ENCODE data around the gene GRIN3B. TPM values are rescaled to one million over a fixed set of nuclear protein-coding genes. Genes with fewer than 3 reads are reported as not detected.

The GRIN3B gene
- total RNA-seq, 4 donors from 2014 or later, result 0.48 TPM; not detected in 3

- peaks cover 18 to 29% of the 10 kb centered on the region in 2 donors for H3K27me3 ChIP-seq
- no peak overlapping the region for H3K27ac ChIP-seq
These were observed 5.0 kb upstream of the GRIN3B start for GRCh38 chr19:995051-995827.

GRCh38 chr19:996051-996838 is 4.0 kb upstream of the GRIN3B start:
- H3K27me3 ChIP-seq, result peaks cover 25 to 35% of the 10 kb centered on the region in 2 donors
- H3K36me3 ChIP-seq, result no peaks in the 10 kb centered on the region
- peak in 1 of 2 donors; percentile 43 for DNase-seq
- TF ChIP-seq POLR2A (IDR thresholded peaks at IDR 0.05), result no peak
- intact Hi-C loops (cut with DNase I; ENCODE audit: low total_unique reads), result no loop called here
- no peak overlapping the region for H3K4me3 ChIP-seq
- no peak overlapping the region for H3K27ac ChIP-seq
- H3K9me3 ChIP-seq, result no peaks in the 10 kb centered on the region
- peaks cover 0 to 1% of the 10 kb centered on the region in 2 donors for H3K4me1 ChIP-seq

More at GRCh38 chr19:995051-995827, 5.0 kb upstream of the GRIN3B start:
- no peak for DNase-seq
- H3K4me3 ChIP-seq, result no peak overlapping the region
- H3K4me1 ChIP-seq, result no peaks in the 10 kb centered on the region
- intact Hi-C loops (cut with DNase I; ENCODE audit: low total_unique reads), result no loop called here
- H3K9me3 ChIP-seq, result no peaks in the 10 kb centered on the region
- no peaks in the 10 kb centered on the region for H3K36me3 ChIP-seq
- TF ChIP-seq POLR2A (IDR thresholded peaks at IDR 0.05) (no peak), CTCF (IDR thresholded peaks at IDR 0.05) (no peak)

- intact Hi-C loops (cut with DNase I; ENCODE audit: low total_unique reads), result no loop called here
- Histone ChIP-seq H3K4me3 (no peak overlapping the region), H3K9me3 (no peaks in the 10 kb centered on the region), H3K4me1 (peaks cover 0 to 7% of the 10 kb centered on the region in 2 donors), H3K27ac (no peak overlapping the region), H3K27me3 (peaks cover 38 to 48% of the 10 kb centered on the region in 2 donors), H3K36me3 (no peaks in the 10 kb centered on the region)
- no peak for DNase-seq
- TF ChIP-seq CTCF (IDR thresholded peaks at IDR 0.05), result no peak
- no peak for TF ChIP-seq POLR2A (IDR thresholded peaks at IDR 0.05)
These were observed 2.2 kb upstream of the GRIN3B start for GRCh38 chr19:998064-998463.

- H3K36me3 ChIP-seq, result no peaks in the 10 kb centered on the region
- no peak overlapping the region for H3K27ac ChIP-seq
- peaks cover 0 to 7% of the 10 kb centered on the region in 2 donors for H3K4me1 ChIP-seq
- H3K27me3 ChIP-seq, result peaks cover 38 to 48% of the 10 kb centered on the region in 2 donors
- no peaks in the 10 kb centered on the region for H3K9me3 ChIP-seq
- intact Hi-C loops (cut with DNase I; ENCODE audit: low total_unique reads), result no loop called here
- DNase-seq, result no peak
- no peak overlapping the region for H3K4me3 ChIP-seq
- TF ChIP-seq POLR2A (IDR thresholded peaks at IDR 0.05) (no peak), CTCF (IDR thresholded peaks at IDR 0.05) (no peak)
These were observed 870 bp upstream of the GRIN3B start for GRCh38 chr19:999379-999719.

GRCh38 chr19:1000591-1001537 is 645 bp downstream of the GRIN3B start:
- DNase-seq, result no peak
- Histone ChIP-seq H3K27ac (no peak overlapping the region), H3K27me3 (peaks cover 38 to 45% of the 10 kb centered on the region in 2 donors), H3K4me1 (peaks cover 0 to 7% of the 10 kb centered on the region in 2 donors), H3K36me3 (no peaks in the 10 kb centered on the region), H3K9me3 (no peaks in the 10 kb centered on the region), H3K4me3 (no peak overlapping the region)
- intact Hi-C loops (cut with DNase I; ENCODE audit: low total_unique reads), result no loop called here
- TF ChIP-seq POLR2A (IDR thresholded peaks at IDR 0.05), result no peak
- no peak for TF ChIP-seq CTCF (IDR thresholded peaks at IDR 0.05)

Measured in uterus (tissue), 4 donors.